HUES48 (cell line): ENCODE results near the gene BHMT.

Experiments
- H3K27ac ChIP-seq: one replicate; pipeline ENCODE4 v1.7.0; 2013; ENCODE audit warnings: low read depth, low read length, inconsistent platforms
- H3K27me3 ChIP-seq: 2 replicates; pipeline ENCODE4 v1.6.1; 2013; ENCODE audit warnings: mild to moderate bottlenecking, low read length; ENCODE audit not compliant: control insufficient read depth, insufficient read depth
- H3K36me3 ChIP-seq: 2 replicates; pipeline ENCODE4 v1.6.1; 2013; ENCODE audit warnings: low read length; ENCODE audit not compliant: control insufficient read depth, insufficient read depth
- H3K4me1 ChIP-seq: 2 replicates; pipeline ENCODE4 v1.6.1; 2013; ENCODE audit warnings: mild to moderate bottlenecking, low read length; ENCODE audit not compliant: control insufficient read depth, insufficient read depth
- H3K4me3 ChIP-seq: 2 replicates; pipeline ENCODE4 v1.5.1; 2013; ENCODE audit warnings: mild to moderate bottlenecking, low read depth, low read length
- H3K9ac ChIP-seq: 2 replicates; pipeline ENCODE4 v1.6.1; 2013; ENCODE audit warnings: mild to moderate bottlenecking, low read depth, low read length, moderate library complexity
- H3K9me3 ChIP-seq: 2 replicates; pipeline ENCODE4 v1.6.1; 2013; ENCODE audit warnings: low read length; ENCODE audit not compliant: control insufficient read depth, insufficient read depth

The BHMT gene, protein sequence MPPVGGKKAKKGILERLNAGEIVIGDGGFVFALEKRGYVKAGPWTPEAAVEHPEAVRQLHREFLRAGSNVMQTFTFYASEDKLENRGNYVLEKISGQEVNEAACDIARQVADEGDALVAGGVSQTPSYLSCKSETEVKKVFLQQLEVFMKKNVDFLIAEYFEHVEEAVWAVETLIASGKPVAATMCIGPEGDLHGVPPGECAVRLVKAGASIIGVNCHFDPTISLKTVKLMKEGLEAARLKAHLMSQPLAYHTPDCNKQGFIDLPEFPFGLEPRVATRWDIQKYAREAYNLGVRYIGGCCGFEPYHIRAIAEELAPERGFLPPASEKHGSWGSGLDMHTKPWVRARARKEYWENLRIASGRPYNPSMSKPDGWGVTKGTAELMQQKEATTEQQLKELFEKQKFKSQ

DNA sequence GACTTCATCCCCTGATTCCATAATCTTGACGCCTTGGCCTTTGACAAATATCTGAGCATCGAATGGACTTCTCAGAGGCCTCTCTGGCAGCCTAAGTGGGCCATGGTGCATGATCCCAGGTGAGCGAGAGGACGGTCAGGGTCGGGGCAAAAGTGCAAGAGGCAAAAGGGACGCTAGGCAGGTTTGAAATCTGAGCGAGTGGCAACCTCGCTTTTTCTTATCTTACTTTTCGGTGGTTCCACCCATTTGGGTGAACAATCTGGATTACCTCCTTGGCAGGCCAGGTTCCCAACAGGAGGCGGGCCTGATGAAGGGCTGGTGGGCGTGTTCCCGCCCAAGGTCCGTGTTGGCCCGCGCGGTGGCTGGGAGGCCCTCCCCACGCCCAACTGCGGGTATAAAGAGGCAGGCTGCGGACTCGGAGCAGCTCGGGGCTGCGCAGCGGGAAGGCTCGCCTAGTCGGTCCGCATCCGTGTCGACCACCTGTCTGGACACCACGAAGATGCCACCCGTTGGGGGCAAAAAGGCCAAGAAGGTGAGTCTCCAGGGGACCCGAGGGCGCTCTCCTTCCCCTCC is at the start of gene BHMT:
TSS of gene BHMT (plus strand) at position 423 of the 573 bp plus-strand sequence. CDS start at position 500, 77 bp downstream.
- Histone ChIP-seq H3K9me3 (no peaks in the 10 kb centered on the region), H3K4me1 (no peaks in the 10 kb centered on the region; the same call in 1 of the 2 replicates), H3K9ac (no peak within 1 kb of the TSS), H3K27me3 (peaks cover 47% of the 10 kb centered on the region), H3K4me3 (peak within 1 kb of the TSS; percentile 70), H3K36me3 (no peaks in the 10 kb centered on the region), H3K27ac (no peak within 1 kb of the TSS)

DNA sequence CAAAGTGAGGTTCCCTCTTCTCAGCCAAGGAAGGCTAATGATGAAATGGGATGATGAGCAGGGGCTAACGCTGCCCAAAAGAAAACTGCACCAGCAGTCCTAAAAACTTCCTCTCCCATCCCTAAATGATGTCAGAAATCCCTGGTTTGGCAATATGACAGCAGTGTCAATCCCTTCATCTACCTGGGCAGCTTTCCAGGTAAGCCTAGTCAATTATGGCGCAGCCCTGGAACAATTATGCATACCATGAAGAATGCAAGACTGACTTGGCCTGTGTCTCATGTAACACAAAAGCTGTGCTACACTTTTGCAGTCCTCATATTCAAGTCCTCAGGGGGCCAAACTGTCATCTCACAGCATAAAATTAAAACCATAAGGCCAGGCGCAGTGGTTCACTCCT is 49.2 kb upstream of the BHMT start:
- Histone ChIP-seq H3K4me3 (no peak overlapping the region), H3K27ac (no peak overlapping the region), H3K27me3 (no peaks in the 10 kb centered on the region), H3K9ac (no peak overlapping the region), H3K4me1 (0 out of 2 replicates have a peak, but pooled peaks cover 4% of the 10 kb centered on the region), H3K36me3 (no peaks in the 10 kb centered on the region), H3K9me3 (no peaks in the 10 kb centered on the region)

DNA sequence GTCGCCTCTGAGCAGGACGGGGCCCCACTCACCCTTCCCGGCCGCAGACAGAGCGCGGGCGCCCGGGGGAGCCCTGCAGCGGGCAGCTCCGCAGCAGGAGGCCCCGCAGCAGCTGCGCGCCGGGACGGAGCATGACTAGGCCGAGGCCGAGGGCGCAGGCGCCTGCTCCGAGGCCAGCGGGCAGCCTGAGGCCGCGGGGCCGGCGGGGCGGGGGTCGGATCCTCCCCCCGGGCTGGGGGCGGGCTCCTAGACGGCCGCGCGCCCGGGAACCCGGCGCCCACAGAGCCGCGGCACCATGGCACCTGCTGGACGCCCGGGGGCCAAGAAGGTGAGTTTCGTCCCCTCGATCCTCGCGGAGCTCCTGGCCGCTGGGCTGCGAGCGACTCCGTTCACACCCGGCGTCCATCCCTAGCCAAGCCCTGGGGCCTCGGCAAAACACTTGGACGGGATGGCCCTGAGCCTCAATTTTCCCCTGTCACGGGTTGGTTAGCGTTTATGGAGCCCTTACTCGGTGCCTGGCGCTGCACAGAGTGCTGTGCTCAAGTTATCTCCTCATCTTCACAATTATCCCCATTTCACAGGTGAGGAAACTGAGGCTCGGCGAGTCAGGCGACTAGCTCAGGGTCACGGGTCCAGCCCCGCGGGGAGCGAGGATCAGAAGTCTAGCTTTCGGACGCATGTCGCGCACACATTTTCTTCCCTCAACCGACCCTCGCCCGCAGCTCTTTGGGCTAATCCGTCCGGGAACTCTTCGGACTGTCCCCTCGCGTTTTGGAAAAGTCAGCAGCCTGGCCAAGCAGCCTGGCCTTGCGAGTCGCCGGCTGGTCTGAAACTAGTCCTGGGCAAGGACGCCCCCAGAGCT is 41.9 kb upstream of the BHMT start, which contains the start of the genes BHMT2 and DMGDH:
TSS of gene BHMT2 (plus strand) at position 280 of the 862 bp plus-strand sequence. CDS start at position 296, 16 bp downstream.
TSS of gene DMGDH (minus strand) at position 187 of the 862 bp plus-strand sequence. CDS start at position 133, 54 bp downstream.
- Histone ChIP-seq H3K9ac (no peak within 1 kb of the TSS), H3K27me3 (no peaks in the 10 kb centered on the region), H3K4me3 (no peak within 1 kb of the TSS), H3K27ac (no peak within 1 kb of the TSS), H3K9me3 (no peaks in the 10 kb centered on the region; the same call in 1 of the 2 replicates), H3K4me1 (no peaks in the 10 kb centered on the region), H3K36me3 (no peaks in the 10 kb centered on the region)

DNA sequence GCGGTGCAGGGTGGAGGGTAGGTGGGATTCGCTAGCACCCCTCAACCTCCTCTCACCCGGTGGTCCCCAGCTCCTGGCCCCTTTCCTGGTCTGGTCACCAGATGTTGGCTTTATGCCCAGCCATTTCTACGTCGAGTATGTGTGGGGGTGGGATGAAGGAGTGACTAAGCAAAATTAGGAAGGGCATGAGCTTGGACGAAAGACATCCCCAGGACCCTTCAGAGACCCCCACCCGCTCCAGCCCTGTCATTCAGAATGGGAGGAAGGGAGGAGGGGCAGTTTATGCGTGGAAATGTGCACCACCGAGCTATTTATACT is 41.3 kb upstream of the BHMT start:
- H3K27ac ChIP-seq = no peak overlapping the region
- H3K4me3 ChIP-seq = no peak overlapping the region
- no peaks in the 10 kb centered on the region; the same call in 1 of the 2 replicates for H3K9me3 ChIP-seq

DNA sequence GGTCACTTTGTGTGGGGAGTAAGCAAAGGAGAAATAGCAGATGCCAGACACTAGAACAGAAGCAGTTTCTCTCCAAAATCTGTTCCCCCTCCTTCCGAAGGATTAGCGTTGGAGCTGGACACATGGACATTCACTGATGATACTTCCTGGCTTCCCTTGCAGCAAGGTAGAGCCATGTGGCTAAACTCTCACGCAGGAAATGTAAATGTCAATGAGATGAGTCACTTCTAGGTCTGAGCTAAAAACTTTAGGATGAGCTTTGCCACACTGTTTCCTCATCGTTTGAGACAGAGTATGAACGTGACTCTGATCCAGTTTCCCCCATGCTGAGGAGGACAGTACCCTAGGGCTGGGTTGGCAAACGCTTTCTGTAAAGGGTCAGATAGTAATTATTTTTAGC is 37.0 kb upstream of the BHMT start:
- Histone ChIP-seq H3K36me3 (no peaks in the 10 kb centered on the region), H3K27ac (no peak overlapping the region), H3K4me3 (no peak overlapping the region), H3K27me3 (no peaks in the 10 kb centered on the region), H3K4me1 (no peaks in the 10 kb centered on the region), H3K9me3 (no peaks in the 10 kb centered on the region; the same call in 1 of the 2 replicates), H3K9ac (no peak overlapping the region)

More for the DNA sequence above, 41.3 kb upstream of the BHMT start:
- Histone ChIP-seq H3K36me3 (no peaks in the 10 kb centered on the region), H3K9ac (no peak overlapping the region), H3K27me3 (no peaks in the 10 kb centered on the region), H3K4me1 (no peaks in the 10 kb centered on the region)

DNA sequence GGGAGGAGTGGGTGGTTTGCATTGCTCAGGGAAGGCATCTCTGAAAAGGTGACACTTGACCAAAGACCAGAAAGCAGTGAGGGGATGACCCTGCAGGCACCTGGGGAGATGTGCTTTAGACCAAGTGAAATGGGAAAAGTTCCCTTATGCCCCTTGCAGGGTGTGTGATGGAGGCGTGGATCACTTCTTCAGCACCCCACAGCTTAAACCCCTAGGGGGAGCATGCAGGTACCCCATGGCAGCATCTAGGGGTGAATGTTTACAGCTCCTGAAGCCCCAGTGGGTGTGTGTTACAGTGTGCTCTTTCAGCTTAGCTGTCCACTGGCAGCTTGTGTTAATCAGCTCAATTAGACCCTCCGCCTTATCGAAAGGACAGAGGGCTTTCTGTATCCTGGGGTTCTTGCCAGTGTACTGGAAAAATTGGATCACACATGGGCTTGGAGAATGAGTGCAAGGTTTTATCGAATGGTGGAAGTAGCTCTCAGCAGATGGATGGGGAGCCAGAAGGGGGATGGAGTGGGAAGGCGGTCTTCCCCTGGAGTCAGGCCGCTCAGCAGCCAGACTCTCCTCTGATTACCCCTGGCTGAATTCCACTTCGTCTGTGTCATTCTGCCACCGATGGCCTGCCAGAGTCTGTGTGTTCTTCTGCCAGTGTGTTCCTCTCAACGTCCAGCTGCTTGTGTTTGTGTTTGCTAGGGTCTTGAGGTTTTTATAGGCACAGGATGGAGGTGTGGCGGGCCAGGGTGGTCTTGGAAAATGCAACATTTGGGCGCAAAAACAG is 35.8 kb upstream of the BHMT start:
- Histone ChIP-seq H3K9me3 (no peaks in the 10 kb centered on the region; the same call in 1 of the 2 replicates), H3K27ac (no peak overlapping the region), H3K4me1 (no peaks in the 10 kb centered on the region), H3K9ac (no peak overlapping the region), H3K27me3 (no peaks in the 10 kb centered on the region), H3K36me3 (no peaks in the 10 kb centered on the region), H3K4me3 (no peak overlapping the region)

DNA sequence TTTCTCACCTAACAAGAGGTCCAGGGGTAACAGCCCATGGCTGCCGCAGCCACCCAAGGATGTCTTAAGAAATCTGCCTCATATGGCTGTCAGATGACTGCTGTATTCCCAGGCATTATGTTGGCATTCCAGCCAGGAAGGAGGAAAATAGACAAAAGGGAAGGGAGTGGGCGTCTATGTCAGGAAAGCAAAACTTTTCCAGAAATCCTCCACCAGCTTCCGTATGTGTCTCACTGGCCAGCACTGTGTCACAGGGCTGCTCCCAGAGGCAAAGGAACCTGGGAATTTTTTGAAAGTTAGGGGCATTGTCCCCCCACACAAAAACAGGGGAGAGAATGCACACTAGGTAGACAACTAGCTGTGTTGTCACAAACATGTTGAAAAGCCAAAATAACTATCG is 34.8 kb upstream of the BHMT start:
- H3K36me3 ChIP-seq = no peaks in the 10 kb centered on the region
- no peaks in the 10 kb centered on the region for H3K27me3 ChIP-seq
- H3K4me3 ChIP-seq = no peak overlapping the region
- no peak overlapping the region for H3K9ac ChIP-seq
- no peaks in the 10 kb centered on the region for H3K4me1 ChIP-seq
- H3K9me3 ChIP-seq = no peaks in the 10 kb centered on the region; the same call in 1 of the 2 replicates
- no peak overlapping the region for H3K27ac ChIP-seq

DNA sequence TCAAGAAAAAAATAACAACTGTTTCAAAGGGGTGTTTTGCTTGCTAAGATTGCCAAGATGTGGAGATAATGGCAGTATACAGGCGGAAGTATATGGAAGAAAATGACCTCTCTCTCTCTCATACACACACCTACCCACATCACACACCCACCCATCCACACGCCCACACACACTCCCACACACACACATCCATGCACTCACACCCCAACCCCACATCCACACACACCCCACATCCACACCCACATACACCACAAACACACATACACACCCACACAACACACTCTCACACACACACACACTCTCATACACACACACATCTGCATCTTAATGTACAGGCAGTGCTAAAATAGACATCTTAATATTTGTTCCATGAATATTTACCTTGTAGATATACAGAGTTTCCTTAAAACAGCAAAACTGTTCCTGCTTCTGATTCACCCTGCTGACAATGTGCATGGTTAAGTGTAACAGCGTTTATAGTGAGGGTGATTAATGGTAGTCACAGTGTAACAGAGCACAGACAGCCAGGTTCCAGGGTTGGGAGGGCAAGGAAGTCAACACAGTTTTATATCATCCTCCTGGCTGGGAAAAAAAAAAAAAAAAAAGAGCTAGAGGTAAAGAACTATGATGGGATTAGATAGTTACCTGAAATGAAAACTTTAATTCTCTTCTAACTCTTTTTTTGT is 33.8 kb upstream of the BHMT start:
- Histone ChIP-seq H3K4me1 (no peaks in the 10 kb centered on the region), H3K9ac (no peak overlapping the region), H3K4me3 (no peak overlapping the region), H3K36me3 (no peaks in the 10 kb centered on the region), H3K27me3 (no peaks in the 10 kb centered on the region), H3K9me3 (no peaks in the 10 kb centered on the region; the same call in 1 of the 2 replicates), H3K27ac (no peak overlapping the region)

DNA sequence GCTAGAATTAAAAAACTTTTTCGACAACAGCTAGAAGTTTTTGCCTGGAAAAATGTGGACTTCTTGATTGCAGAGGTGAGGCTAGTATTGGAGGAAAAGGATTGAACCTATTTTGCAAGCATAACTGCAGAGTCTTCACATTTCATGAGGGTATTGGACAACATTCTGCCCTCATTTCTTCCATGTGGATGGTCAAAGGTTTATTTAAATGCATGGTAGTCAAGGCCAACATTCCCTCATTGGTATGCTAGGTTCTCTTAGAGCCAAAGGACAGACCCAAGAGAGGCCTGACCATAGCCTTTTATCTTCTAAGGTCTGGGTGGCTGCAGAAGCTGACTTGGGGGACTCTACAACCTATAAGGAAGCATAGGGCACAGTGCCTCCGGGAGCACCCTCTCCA is 30.8 kb upstream of the BHMT start:
- H3K27ac ChIP-seq = no peak overlapping the region
- no peak overlapping the region for H3K4me3 ChIP-seq
- H3K36me3 ChIP-seq = no peaks in the 10 kb centered on the region
- no peaks in the 10 kb centered on the region for H3K27me3 ChIP-seq
- no peaks in the 10 kb centered on the region for H3K9me3 ChIP-seq
- no peaks in the 10 kb centered on the region for H3K4me1 ChIP-seq
- H3K9ac ChIP-seq = no peak overlapping the region

DNA sequence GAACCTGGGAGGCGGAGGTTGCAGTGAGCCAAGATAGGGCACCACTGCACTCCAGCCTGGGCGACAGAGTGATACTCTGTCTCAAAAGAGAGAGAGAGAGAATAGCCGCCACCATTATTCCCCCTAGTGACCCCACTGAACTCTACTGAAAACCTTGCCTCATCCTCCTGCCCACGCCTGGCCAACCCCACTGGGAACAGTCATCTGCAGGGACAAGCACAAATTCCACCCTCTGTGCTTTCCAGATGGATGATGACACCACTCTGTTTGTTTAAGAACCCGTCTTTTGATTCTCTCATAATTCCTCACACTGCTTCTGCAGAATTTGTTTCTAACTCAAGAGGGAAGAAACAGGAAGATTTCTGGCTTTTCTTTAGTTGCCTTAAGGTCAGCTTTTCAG is 29.8 kb upstream of the BHMT start:
- Histone ChIP-seq H3K9ac (no peak overlapping the region), H3K36me3 (no peaks in the 10 kb centered on the region), H3K4me3 (no peak overlapping the region), H3K27me3 (no peaks in the 10 kb centered on the region), H3K27ac (no peak overlapping the region), H3K4me1 (no peaks in the 10 kb centered on the region), H3K9me3 (no peaks in the 10 kb centered on the region)
